Upper lobe of right lung (tissue), 1 donor: ENCODE data around the gene RRP1B. TPM values are rescaled to one million over a fixed set of nuclear protein-coding genes. Genes with fewer than 3 reads are reported as not detected.

Source experiments
- ATAC-seq: fragments of 200-7000 bp; cut with Tn5 transposase; one replicate; pipeline ENCODE4 v1.9.1; 2020; ENCODE audit warnings: mild to moderate bottlenecking, moderate library complexity
- DNase-seq: peaks from one replicate; pipeline ENCODE4 v3.0.0-alpha.2; 2020
- H3K27ac ChIP-seq: fragments of 200-600 bp; one replicate; pipeline ENCODE4 v1.8.0; 2022
- H3K27me3 ChIP-seq: fragments of 200-600 bp; one replicate; pipeline ENCODE4 v1.8.0; 2022; ENCODE audit warnings: mild to moderate bottlenecking
- H3K36me3 ChIP-seq: fragments of 200-600 bp; one replicate; pipeline ENCODE4 v1.8.0; 2022
- H3K4me1 ChIP-seq: fragments of 200-600 bp; one replicate; pipeline ENCODE4 v1.8.0; 2022
- H3K4me3 ChIP-seq: fragments of 200-600 bp; one replicate; pipeline ENCODE4 v1.8.0; 2022; ENCODE audit warnings: mild to moderate bottlenecking
- H3K9me3 ChIP-seq: fragments of 200-600 bp; one replicate; pipeline ENCODE4 v1.8.0; 2022
- CTCF ChIP-seq: fragments of 200-600 bp; IDR thresholded peaks from one replicate; pipeline ENCODE4 v1.8.0; 2022; ENCODE audit warnings: antibody characterized with exemption
- intact Hi-C: fragments of 100-400 bp; cut with DNase I; formaldehyde crosslinking; loops from one replicate; pipeline ENCODE4 v1.11.0; 2022
- total RNA-seq: library from RNA; stranded (reverse); fragmentation: NEBNext Ultra II Directional; extraction: Animal tissue kit (Norgen Biotek cat#: 25700); gene quantifications from one replicate; pipeline ENCODE4 v1.2.1, GENCODE V29; 2021
- donor health status: DM: no; HTN: yes; CAD: no; lungs with severe emphysema.

Gene RRP1B
- total RNA-seq, 1 donor from 2014 or later, result 18.4 TPM

GRCh38 chr21:43658088-43658741, 1.1 kb upstream of the RRP1B start:
- no peak overlapping the region for H3K4me3 ChIP-seq
- no peak overlapping the region for H3K27ac ChIP-seq
- intact Hi-C loops, result no loop called here
- H3K36me3 ChIP-seq, result peaks cover 10% of the 10 kb centered on the region
- no peak for ATAC-seq
- no peaks in the 10 kb centered on the region for H3K9me3 ChIP-seq
- DNase-seq, result no peak
- peaks cover 21% of the 10 kb centered on the region for H3K4me1 ChIP-seq
- no peaks in the 10 kb centered on the region for H3K27me3 ChIP-seq
- no peak for TF ChIP-seq CTCF

GRCh38 chr21:43658769-43659135, 608 bp upstream of the RRP1B start:
- no peaks in the 10 kb centered on the region for H3K27me3 ChIP-seq
- no peaks in the 10 kb centered on the region for H3K9me3 ChIP-seq
- H3K27ac ChIP-seq, result peak overlapping the region; percentile 90
- no peak for ATAC-seq
- intact Hi-C loops, result no loop called here
- TF ChIP-seq CTCF, result no peak
- peaks cover 21% of the 10 kb centered on the region for H3K4me1 ChIP-seq
- H3K36me3 ChIP-seq, result peaks cover 16% of the 10 kb centered on the region
- no peak for DNase-seq
- peak overlapping the region; percentile 99 for H3K4me3 ChIP-seq

- H3K4me3 ChIP-seq, result no peak overlapping the region
- intact Hi-C loops, result no loop called here
- no peaks in the 10 kb centered on the region for H3K27me3 ChIP-seq
- no peak for TF ChIP-seq CTCF
- H3K9me3 ChIP-seq, result no peaks in the 10 kb centered on the region
- H3K4me1 ChIP-seq, result peaks cover 28% of the 10 kb centered on the region
- ATAC-seq (no peak), DNase-seq (no peak)
- peaks cover 27% of the 10 kb centered on the region for H3K36me3 ChIP-seq
- no peak overlapping the region for H3K27ac ChIP-seq
Measured at GRCh38 chr21:43662286-43662685, 2.9 kb downstream of the RRP1B start.

DNA sequence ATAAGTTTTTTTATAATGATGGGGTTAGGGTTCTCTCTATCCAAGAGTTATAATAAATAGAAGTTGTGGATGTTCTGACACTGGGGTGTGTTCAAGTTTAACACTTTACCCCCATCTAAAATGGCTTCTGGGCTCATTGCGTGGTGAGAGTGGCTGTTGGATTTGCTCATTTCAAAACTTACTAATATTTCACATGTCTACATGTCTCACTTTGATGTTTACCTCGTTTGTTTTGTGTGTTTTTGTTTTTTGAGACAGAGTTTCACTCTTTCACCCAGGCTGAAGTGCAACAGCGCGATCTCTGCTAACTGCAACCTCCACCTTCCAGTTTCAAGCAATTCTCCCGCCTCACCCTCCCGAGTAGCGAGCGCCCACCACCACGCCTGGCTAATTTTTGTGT, 3.7 kb downstream of the RRP1B start:
- H3K4me1 ChIP-seq, result peaks cover 28% of the 10 kb centered on the region
- peaks cover 27% of the 10 kb centered on the region for H3K36me3 ChIP-seq
- TF ChIP-seq CTCF, result no peak
- no peaks in the 10 kb centered on the region for H3K27me3 ChIP-seq
- no peak overlapping the region for H3K4me3 ChIP-seq
- intact Hi-C loops, result no loop called here
- no peak overlapping the region for H3K27ac ChIP-seq
- no peaks in the 10 kb centered on the region for H3K9me3 ChIP-seq
- DNase-seq (no peak), ATAC-seq (no peak)

DNA sequence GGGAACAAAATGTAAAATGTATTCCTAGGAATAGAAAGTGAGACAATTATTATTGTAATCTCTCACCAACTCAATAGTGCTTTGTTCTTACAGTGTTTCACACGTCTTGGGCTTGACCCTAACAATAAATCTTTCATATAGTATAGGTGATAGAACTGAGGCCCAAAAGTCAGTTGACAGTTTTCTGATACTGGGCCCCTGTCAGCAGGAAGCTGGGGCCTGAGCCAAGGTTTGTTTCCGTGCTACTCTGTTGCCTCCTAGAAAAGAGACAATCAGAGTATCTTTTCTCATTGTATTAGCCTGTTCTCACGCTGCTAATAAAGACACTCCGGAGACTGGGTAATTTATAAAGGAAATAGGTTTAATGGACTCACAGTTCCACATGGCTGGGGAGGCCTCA, 5.0 kb downstream of the RRP1B start:
- peaks cover 27% of the 10 kb centered on the region for H3K36me3 ChIP-seq
- intact Hi-C loops, result no loop called here

More for the DNA sequence above, 5.0 kb downstream of the RRP1B start:
- Histone ChIP-seq H3K4me1 (peaks cover 23% of the 10 kb centered on the region), H3K27ac (no peak overlapping the region), H3K27me3 (no peaks in the 10 kb centered on the region), H3K9me3 (no peaks in the 10 kb centered on the region), H3K4me3 (no peak overlapping the region)
- DNase-seq (no peak), ATAC-seq (no peak)
- no peak for TF ChIP-seq CTCF
